ENCODE measurements around the gene LRRIQ1. TPM values are rescaled to one million over a fixed set of nuclear protein-coding genes. Genes with fewer than 3 reads are reported as not detected.

The LRRIQ1 gene
- total and polyA plus RNA-seq, 2 experiments from 2014 or later = 1.4 to 4.0 TPM

- TF ChIP-seq ZNF462 (CRISPR knock-in tag; IDR thresholded peaks at IDR 0.05) = no peak
Observed at GRCh38 chr12:85157035-85157603, 121.0 kb downstream of the LRRIQ1 start (continued).

GRCh38 chr12:85163752-85164321 is 127.7 kb downstream of the LRRIQ1 start:
- H2AFZ ChIP-seq = no peak overlapping the region
- H3K27me3 ChIP-seq (ENCODE audit: insufficient read depth) = no peaks in the 10 kb centered on the region
- H3K36me3 Mint-ChIP-seq (ENCODE audit: low read depth) = no peaks in the 10 kb centered on the region
- no peaks in the 10 kb centered on the region for H4K20me1 ChIP-seq (replicated peaks; ENCODE audit: insufficient read depth)
- TF ChIP-seq CREB1 (CRISPR knock-in tag; IDR thresholded peaks at IDR 0.05; ENCODE audit: low read depth) = no peak
- no peak overlapping the region for H3K4me3 Mint-ChIP-seq
- no peaks in the 10 kb centered on the region for H3K27me3 Mint-ChIP-seq (ENCODE audit: insufficient read depth, low read depth, poor library complexity)
- H3K4me1 Mint-ChIP-seq = no peaks in the 10 kb centered on the region
- no peak for ATAC-seq
- no peaks in the 10 kb centered on the region for H3F3A ChIP-seq (replicated peaks; ENCODE audit: low read depth)
- H3K4me2 ChIP-seq = no peak overlapping the region
- no peaks in the 10 kb centered on the region for H3K4me1 ChIP-seq (ENCODE audit: insufficient read depth)
- H3K27ac ChIP-seq (ENCODE audit: low read depth) = no peak overlapping the region
- H3K36me3 ChIP-seq (ENCODE audit: insufficient read depth) = no peaks in the 10 kb centered on the region
- H3K9me2 ChIP-seq (ENCODE audit: insufficient read depth) = no peaks in the 10 kb centered on the region
- no peak overlapping the region for H3K27ac Mint-ChIP-seq
- no peaks in the 10 kb centered on the region for H3K79me2 ChIP-seq (replicated peaks; ENCODE audit: insufficient read depth)
- no peaks in the 10 kb centered on the region for H3K9me3 Mint-ChIP-seq
- H3K4me3 ChIP-seq = no peak overlapping the region
- no peak for DNase-seq (ENCODE audit: low spot score)

GRCh38 chr12:85179680-85180270 is 143.6 kb downstream of the LRRIQ1 start:
- DNase-seq (ENCODE audit: low spot score) = no peak
- H3K27ac Mint-ChIP-seq = no peak overlapping the region
- H3K4me1 Mint-ChIP-seq = no peaks in the 10 kb centered on the region
- no peak for TF ChIP-seq ETS1 (IDR thresholded peaks at IDR 0.05)
- no peak for TF ChIP-seq EZH2phosphoT487 (IDR thresholded peaks at IDR 0.05; ENCODE audit: unreplicated experiment)
- TF ChIP-seq ZNF331 (CRISPR knock-in tag; IDR thresholded peaks at IDR 0.05; ENCODE audit: low read depth) = no peak

More at GRCh38 chr12:85179680-85180270, 143.6 kb downstream of the LRRIQ1 start:
- H3K9me3 Mint-ChIP-seq = no peaks in the 10 kb centered on the region
- Histone ChIP-seq H3K79me2 (replicated peaks; ENCODE audit: insufficient read depth) (no peaks in the 10 kb centered on the region), H3K4me3 (no peak overlapping the region), H3K4me1 (ENCODE audit: insufficient read depth) (no peaks in the 10 kb centered on the region), H3F3A (replicated peaks; ENCODE audit: low read depth) (no peaks in the 10 kb centered on the region), H3K4me2 (no peak overlapping the region), H2AFZ (no peak overlapping the region), H4K20me1 (replicated peaks; ENCODE audit: insufficient read depth) (no peaks in the 10 kb centered on the region), H3K27me3 (ENCODE audit: insufficient read depth) (no peaks in the 10 kb centered on the region), H3K27ac (ENCODE audit: low read depth) (no peak overlapping the region), H3K9me2 (ENCODE audit: insufficient read depth) (no peaks in the 10 kb centered on the region), H3K36me3 (ENCODE audit: insufficient read depth) (no peaks in the 10 kb centered on the region)
- H3K27me3 Mint-ChIP-seq (ENCODE audit: insufficient read depth, low read depth, poor library complexity) = no peaks in the 10 kb centered on the region
- no peak overlapping the region for H3K4me3 Mint-ChIP-seq
- no peaks in the 10 kb centered on the region for H3K36me3 Mint-ChIP-seq (ENCODE audit: low read depth)
- no peak for ATAC-seq

Measured in GM23338 (cell line).